DMS114 treated with DMSO at 0.1 percent for 48 hours (cell line): ENCODE measurements around the gene SLC25A39.

ENCODE experiments used
- DNase-seq: peaks from one replicate; lab custom pipeline; 2025; ENCODE audit not compliant: unreplicated experiment; lab: John Stamatoyannopoulos, UW

SLC25A39 gene

DNA sequence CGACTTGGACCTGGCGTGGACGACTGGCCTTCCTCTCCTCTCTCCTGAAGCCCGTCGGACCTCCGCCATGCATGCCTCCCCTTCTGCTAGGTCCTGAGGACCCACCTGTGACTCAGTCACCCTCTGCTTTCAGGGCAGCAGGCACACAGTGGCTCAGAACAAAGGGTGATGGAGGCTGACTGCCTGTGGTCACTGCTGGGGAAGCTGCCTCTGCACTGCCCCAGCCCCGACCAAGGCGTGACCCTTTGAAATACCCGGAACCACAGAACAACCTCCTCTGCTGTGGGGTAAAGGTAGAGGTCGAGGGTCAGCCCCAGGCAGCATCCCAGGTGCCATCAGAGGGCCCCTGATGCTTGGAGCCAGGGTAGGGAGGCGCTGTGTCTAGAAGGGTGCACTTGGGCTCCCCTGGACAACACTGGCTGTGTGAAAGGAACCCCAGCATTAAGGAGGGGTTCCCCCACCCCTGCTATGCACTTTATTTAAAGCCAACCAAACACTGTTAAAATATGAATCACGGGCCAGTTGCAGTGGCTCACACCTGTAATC lies 44.2 kb downstream of the SLC25A39 start:
- DNase-seq: no peak

DNA sequence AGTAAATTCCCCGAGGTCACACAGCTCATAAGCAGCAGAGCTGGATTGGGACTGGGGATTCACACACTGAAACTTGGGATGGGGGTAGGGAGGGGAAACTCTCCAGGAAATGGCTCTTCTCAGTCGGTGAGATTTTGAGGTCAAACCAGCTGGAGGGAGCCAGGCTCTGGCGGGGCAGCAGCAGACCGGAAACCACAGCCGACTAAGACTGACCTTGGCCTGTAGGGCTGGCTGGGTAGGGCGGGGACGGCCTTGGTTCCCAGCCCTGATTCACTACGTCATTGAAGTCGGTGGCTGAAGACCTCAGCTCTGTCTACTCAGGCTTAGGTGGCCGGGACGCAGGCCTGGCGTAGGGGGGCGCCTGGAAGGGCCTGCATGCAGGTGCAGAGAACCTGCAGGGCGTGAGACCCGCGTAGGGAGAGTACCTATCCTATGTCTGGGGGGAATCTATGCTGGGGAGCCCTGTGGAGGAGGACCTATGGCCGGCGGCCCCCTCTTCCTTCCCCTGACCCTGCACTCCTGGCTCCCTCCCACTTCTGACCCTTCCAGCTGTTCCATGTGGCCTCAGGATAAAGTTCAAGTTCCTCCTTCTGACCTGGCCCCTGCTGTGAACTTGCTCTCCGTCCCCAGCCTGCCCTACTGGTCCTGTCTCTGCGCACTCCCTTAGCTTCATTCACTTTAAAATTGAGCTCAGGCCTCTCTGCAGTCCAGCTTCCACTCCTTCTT lies 44.8 kb downstream of the SLC25A39 start:
- DNase-seq: no peak

DNA sequence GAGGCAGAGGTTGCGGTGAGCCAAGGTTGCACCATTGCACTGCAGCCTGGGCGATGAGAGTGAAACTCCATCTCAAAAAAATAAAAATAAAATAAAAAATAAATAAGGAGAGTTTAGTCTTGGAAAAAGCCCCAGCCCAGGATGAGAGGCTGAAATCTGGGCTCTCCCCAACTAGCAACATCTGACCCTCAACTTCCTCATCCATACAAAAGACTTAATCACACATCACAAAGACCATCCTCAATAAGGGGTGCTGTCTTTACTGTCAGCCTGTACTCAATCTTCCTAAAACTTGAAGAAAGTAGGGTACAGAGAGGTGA lies 45.3 kb downstream of the SLC25A39 start:
- no peak for DNase-seq

DNA sequence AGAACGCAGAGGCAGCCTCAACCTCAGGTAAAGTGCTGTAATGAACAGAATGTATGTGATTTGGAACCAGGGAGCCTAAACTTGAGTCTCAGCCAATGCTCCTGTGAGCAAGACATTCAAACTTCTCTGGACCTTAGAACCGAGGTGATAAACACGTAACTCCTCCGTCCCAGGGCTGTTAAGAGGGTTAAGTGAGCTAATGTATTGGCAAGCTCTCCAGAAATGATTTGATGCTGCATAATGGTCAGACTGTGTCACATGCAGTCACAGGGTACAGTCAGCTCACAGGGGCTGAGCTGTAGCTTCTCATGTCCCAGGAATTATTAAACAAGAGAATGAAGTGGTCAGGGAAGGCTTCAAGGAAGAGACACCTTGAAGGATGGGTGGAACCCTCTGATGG lies 46.6 kb downstream of the SLC25A39 start:
- no peak for DNase-seq

DNA sequence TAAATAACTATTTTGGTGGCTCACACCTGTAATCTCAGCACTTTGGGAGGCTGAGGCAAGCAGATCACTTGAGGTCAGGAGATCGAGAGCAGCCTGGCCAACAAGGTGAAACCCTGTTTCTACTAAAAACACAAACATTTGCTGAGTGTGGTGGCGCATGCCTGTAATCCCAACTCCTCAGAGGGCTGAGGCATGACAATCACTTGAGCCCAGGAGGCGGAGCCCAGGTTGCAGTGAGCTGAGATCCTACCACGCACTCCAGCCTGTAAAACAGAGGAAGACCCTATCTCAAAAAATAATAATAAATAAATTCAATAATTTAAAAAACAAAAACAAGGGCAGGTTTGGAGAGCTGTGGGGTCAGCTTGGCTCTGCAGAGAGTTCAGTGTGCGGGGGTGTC lies 51.0 kb downstream of the SLC25A39 start:
- DNase-seq: no peak

DNA sequence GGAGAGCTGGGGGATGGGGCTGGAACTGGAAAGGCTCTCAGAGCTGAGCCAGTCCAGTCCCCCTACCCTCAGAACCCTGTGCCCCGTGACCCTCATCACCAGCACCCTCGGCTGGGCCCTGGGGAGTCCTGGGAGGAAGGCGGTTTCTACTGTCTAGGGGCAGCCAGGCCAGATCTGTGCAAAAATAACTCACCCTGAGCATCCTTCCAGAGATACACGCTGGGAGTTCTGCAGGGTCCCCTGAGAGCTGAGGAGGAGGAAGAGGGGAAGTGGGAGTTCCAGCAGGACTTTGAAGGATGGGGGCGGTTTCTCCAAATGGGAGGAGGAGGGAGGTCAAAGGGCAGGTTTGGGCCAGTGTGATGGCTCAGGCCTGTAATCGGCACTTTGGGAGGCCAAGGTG lies 51.7 kb downstream of the SLC25A39 start:
- no peak for DNase-seq

DNA sequence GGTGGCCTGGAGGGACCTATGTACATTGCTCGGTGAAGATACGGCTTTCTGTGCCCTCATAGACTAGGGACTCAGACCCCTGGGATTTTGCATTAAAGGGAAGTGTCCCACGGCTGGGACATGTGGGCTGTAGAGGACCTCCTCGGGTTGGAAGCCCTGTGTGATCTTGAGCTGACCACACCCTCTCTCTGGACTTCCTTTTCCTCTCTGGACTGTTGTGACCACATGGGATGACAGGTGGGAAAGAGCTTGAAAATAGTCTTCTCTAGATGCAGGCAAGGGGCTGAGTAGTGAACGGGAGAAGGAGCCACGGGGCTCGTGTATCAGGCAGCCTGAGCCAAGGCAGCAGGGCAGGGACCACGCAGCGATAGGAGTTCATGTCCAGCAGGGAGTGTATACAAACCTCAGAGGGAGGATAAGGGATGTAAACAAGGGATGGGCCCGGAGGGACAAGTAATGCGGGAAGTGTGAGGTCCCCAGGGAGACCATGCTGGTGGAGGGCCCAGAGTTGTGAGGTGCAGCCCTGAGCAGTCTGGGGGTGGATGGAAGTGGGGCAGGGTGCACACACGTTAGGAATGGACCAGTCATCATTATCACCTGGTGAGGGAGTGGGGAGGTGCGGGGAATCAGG lies 52.2 kb downstream of the SLC25A39 start:
- no peak for DNase-seq
